Measurements from ENCODE around the gene AP1S2. TPM values are rescaled to one million over a fixed set of nuclear protein-coding genes. Genes with fewer than 3 reads are reported as not detected.
"Not testable (repeated sequence)": the region's sequence is repeated elsewhere in the genome, so short reads cannot be mapped to it uniquely, and the experiment has no call there.

AP1S2 gene
- total and polyA plus RNA-seq, 2 of the 13 experiments (the other 11 are each of a cell fraction or from before 2014, with no cell fraction given): 10.1 to 18.8 TPM

DNA sequence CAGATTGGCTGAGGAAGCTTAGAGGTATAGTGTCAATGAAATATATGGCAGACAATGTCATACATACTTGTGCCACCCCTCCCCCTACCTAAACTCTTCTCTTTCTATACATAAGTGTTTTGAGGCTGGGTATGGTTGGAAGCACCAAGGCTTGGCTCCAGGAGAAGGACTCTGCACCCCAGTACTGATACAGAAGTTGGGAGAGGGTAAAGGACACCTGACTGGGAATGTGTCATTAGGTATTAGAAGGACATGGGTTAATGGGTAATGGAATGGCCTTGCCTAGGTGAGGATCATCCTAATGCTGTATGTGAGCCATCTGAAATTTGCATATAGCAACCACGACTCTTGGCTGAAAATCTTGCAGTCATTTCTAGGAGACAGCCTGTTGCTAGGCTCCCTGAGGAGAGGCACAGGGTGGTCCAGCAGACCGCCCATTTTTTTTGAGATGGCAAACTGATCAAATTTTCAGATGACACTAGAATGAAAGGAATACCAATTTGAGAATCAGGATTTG lies 26.8 kb upstream of the AP1S2 start (continued):
- TF ChIP-seq, protein P1, sequence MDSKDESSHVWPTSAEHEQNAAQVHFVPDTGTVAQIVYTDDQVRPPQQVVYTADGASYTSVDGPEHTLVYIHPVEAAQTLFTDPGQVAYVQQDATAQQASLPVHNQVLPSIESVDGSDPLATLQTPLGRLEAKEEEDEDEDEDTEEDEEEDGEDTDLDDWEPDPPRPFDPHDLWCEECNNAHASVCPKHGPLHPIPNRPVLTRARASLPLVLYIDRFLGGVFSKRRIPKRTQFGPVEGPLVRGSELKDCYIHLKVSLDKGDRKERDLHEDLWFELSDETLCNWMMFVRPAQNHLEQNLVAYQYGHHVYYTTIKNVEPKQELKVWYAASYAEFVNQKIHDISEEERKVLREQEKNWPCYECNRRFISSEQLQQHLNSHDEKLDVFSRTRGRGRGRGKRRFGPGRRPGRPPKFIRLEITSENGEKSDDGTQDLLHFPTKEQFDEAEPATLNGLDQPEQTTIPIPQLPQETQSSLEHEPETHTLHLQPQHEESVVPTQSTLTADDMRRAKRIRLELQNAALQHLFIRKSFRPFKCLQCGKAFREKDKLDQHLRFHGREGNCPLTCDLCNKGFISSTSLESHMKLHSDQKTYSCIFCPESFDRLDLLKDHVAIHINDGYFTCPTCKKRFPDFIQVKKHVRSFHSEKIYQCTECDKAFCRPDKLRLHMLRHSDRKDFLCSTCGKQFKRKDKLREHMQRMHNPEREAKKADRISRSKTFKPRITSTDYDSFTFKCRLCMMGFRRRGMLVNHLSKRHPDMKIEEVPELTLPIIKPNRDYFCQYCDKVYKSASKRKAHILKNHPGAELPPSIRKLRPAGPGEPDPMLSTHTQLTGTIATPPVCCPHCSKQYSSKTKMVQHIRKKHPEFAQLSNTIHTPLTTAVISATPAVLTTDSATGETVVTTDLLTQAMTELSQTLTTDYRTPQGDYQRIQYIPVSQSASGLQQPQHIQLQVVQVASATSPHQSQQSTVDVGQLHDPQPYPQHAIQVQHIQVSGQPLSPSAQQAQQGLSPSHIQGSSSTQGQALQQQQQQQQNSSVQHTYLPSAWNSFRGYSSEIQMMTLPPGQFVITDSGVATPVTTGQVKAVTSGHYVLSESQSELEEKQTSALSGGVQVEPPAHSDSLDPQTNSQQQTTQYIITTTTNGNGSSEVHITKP (CRISPR knock-in tag; IDR thresholded peaks at IDR 0.05; ENCODE audit: low read depth): no peak
- TF ChIP-seq MLLT10 (CRISPR knock-in tag; IDR thresholded peaks at IDR 0.05) (no peak), ZNF615 (CRISPR knock-in tag; IDR thresholded peaks at IDR 0.05; ENCODE audit: borderline replicate concordance) (no peak), ZNF20 (CRISPR knock-in tag; IDR thresholded peaks at IDR 0.05) (no peak), ZNF670 (CRISPR knock-in tag; IDR thresholded peaks at IDR 0.05; ENCODE audit: borderline replicate concordance) (no peak), ZNF792 (CRISPR knock-in tag; IDR thresholded peaks at IDR 0.05) (no peak), RELA (CRISPR knock-in tag; IDR thresholded peaks at IDR 0.05) (no peak), ZNF432 (CRISPR knock-in tag; IDR thresholded peaks at IDR 0.05; ENCODE audit: borderline replicate concordance) (no peak), ZNF562 (CRISPR knock-in tag; IDR thresholded peaks at IDR 0.05; ENCODE audit: borderline replicate concordance) (no peak), HOXA9 (CRISPR knock-in tag; IDR thresholded peaks at IDR 0.05; ENCODE audit: borderline replicate concordance) (no peak)
- TF ChIP-seq, protein P2, sequence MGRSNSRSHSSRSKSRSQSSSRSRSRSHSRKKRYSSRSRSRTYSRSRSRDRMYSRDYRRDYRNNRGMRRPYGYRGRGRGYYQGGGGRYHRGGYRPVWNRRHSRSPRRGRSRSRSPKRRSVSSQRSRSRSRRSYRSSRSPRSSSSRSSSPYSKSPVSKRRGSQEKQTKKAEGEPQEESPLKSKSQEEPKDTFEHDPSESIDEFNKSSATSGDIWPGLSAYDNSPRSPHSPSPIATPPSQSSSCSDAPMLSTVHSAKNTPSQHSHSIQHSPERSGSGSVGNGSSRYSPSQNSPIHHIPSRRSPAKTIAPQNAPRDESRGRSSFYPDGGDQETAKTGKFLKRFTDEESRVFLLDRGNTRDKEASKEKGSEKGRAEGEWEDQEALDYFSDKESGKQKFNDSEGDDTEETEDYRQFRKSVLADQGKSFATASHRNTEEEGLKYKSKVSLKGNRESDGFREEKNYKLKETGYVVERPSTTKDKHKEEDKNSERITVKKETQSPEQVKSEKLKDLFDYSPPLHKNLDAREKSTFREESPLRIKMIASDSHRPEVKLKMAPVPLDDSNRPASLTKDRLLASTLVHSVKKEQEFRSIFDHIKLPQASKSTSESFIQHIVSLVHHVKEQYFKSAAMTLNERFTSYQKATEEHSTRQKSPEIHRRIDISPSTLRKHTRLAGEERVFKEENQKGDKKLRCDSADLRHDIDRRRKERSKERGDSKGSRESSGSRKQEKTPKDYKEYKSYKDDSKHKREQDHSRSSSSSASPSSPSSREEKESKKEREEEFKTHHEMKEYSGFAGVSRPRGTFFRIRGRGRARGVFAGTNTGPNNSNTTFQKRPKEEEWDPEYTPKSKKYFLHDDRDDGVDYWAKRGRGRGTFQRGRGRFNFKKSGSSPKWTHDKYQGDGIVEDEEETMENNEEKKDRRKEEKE (IDR thresholded peaks at IDR 0.05): no peak
- TF ChIP-seq, protein P3, sequence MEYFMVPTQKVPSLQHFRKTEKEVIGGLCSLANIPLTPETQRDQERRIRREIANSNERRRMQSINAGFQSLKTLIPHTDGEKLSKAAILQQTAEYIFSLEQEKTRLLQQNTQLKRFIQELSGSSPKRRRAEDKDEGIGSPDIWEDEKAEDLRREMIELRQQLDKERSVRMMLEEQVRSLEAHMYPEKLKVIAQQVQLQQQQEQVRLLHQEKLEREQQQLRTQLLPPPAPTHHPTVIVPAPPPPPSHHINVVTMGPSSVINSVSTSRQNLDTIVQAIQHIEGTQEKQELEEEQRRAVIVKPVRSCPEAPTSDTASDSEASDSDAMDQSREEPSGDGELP (IDR thresholded peaks at IDR 0.05; ENCODE audit: borderline replicate concordance, low read depth): no peak

DNA sequence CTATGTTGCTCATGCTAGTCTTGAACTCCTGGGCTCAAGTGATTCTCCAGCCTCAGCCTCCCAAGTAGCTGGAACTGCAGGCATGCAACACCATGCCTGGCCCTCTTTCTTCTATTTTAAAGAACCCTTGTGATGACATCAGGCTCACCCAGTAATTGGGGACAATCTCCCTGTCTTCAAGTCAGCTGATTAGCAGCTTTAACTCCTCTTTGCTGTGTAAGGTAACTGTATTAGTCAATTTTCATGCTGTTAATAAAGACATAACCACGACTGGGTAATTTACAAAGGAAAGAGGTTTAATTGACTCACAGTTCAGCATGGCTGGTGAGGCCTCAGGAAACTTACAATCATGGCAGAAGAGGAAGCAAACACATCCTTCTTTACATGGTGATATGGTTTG lies 23.3 kb upstream of the AP1S2 start:
- H3K9ac ChIP-seq (ENCODE audit: insufficient read depth, low read depth, low read length); DNase-seq (ENCODE audit: low spot score); H3K4me1 ChIP-seq (ENCODE audit: insufficient read depth, low read length); H3K27ac ChIP-seq (ENCODE audit: extremely low read length, insufficient read depth, low read length); H4K20me1 ChIP-seq (ENCODE audit: insufficient read depth, low read length); H2AFZ ChIP-seq (ENCODE audit: low read length); H3K4me2 ChIP-seq (ENCODE audit: low read depth, low read length); H3K79me2 ChIP-seq (ENCODE audit: insufficient read depth, low read length); ATAC-seq; FAIRE-seq; POLR2A ChIA-PET; H3K9me3 ChIP-seq (ENCODE audit: low read length); in situ Hi-C loops (cut with HindIII; ENCODE audit: extremely low pct_ligation_motif_present, low pct_unique_long_range_greater_than_20kb); H3K36me3 ChIP-seq (replicated peaks in 1 of 2; ENCODE audit: control insufficient read depth in 1 of 2, insufficient read depth in 2 of 2, low read length in 2 of 2); H3K27me3 ChIP-seq (ENCODE audit: control insufficient read depth in 1 of 2, insufficient read depth in 2 of 2, low read length in 2 of 2); BruUV-seq (replicated peaks); CTCF ChIA-PET (ENCODE audit: low intra/inter-chr PET ratio, low total read pairs); intact Hi-C loops (cut with micrococcal nuclease; ENCODE audit: unreplicated experiment); H3K4me3 ChIP-seq (replicated peaks in 1 of 3; ENCODE audit: insufficient read depth in 1 of 3, low read depth in 2 of 3, low read length in 3 of 3): not testable (repeated sequence)
- WGBS (ENCODE audit: low lambda C conversion rate): no CpG with 5 or more reads among the region's 1 CpG

Data from HepG2 (cell line).